IMR-90 (cell line): ENCODE results near the gene AKAP8L. TPM values are rescaled to one million over a fixed set of nuclear protein-coding genes. Genes with fewer than 3 reads are reported as not detected.

Experiments
- ATAC-seq: fragments of 200-7000 bp; cut with Tn5 transposase; 2 replicates; pipeline ENCODE4 v1.9.1; 2020; ENCODE audit warnings: low read depth, mild to moderate bottlenecking, moderate library complexity
- BruUV-seq: library from RNA; stranded (reverse); fragments of 400-500 nt; replicated peaks from 2 replicates; lab custom pipeline; 2021; lab: Mats Ljungman, UMichigan
- CTCF ChIA-PET: fragments of 300-600 bp; formaldehyde crosslinking; extraction: SDS; loops from one replicate; lab custom pipeline; 2021; ENCODE audit warnings: antibody characterized with exemption; lab: Yijun Ruan, JAX
- POLR2A ChIA-PET: fragments of 300-600 bp; sonication (Branson Sonifier 250); formaldehyde crosslinking; loops from one replicate; lab custom pipeline; 2022; ENCODE audit warnings: antibody characterized with exemption; ENCODE audit not compliant: unreplicated experiment; lab: Charles Lee
- DNase-seq: peaks from one replicate; pipeline ENCODE4 v3.0.0; 2013
- H2AFZ ChIP-seq: replicated peaks from 2 replicates; pipeline ENCODE3; 2013; ENCODE audit warnings: low read length, mild to moderate bottlenecking; ENCODE audit not compliant: poor library complexity
- H2AK5ac ChIP-seq: 2 replicates; pipeline ENCODE4 v1.6.1; 2013; ENCODE audit warnings: low read depth, low read length, inconsistent platforms
- H2AK9ac ChIP-seq: replicated peaks from 2 replicates; pipeline ENCODE3; 2013; ENCODE audit warnings: mild to moderate bottlenecking, low read depth, low read length, moderate library complexity; ENCODE audit not compliant: poor library complexity
- H2BK120ac ChIP-seq: 2 replicates; pipeline ENCODE4 v1.6.1; 2013; ENCODE audit warnings: low read depth, low read length, inconsistent platforms
- H2BK15ac ChIP-seq: 3 replicates; pipeline ENCODE4 v1.6.1; 2013; ENCODE audit warnings: low read depth, low read length, inconsistent platforms
- H2BK20ac ChIP-seq: 2 replicates; pipeline ENCODE4 v1.6.1; 2013; ENCODE audit warnings: low read depth, mild to moderate bottlenecking, inconsistent platforms, low read length, moderate library complexity
- H2BK5ac ChIP-seq: 2 replicates; pipeline ENCODE4 v1.6.1; 2013; ENCODE audit warnings: mild to moderate bottlenecking, low read depth, low read length, inconsistent platforms; ENCODE audit not compliant: poor library complexity, severe bottlenecking
- H3K14ac ChIP-seq: replicated peaks from 2 replicates; pipeline ENCODE4 v1.6.1; 2013; ENCODE audit warnings: low read depth, low read length, inconsistent platforms
- H3K18ac ChIP-seq: 2 replicates; pipeline ENCODE4 v1.6.1; 2013; ENCODE audit warnings: low read depth, low read length, control low read depth
- H3K23ac ChIP-seq: 2 replicates; pipeline ENCODE4 v1.6.1; 2013; ENCODE audit warnings: low read depth, low read length, inconsistent platforms
- H3K27ac ChIP-seq: 2 replicates; pipeline ENCODE4 v1.5.1; 2013; ENCODE audit warnings: mild to moderate bottlenecking, control low read depth, low read length; ENCODE audit not compliant: insufficient read depth
- H3K27me3 ChIP-seq: 2 replicates; pipeline ENCODE4 v1.6.1; 2013; ENCODE audit warnings: low read length; ENCODE audit not compliant: control insufficient read depth, insufficient read depth
- H3K36me3 ChIP-seq: 2 replicates; pipeline ENCODE4 v1.6.1; 2013; ENCODE audit warnings: low read length, mixed read lengths; ENCODE audit not compliant: control insufficient read depth, insufficient read depth
- H3K4ac ChIP-seq: 2 replicates; pipeline ENCODE4 v1.6.1; 2013; ENCODE audit warnings: low read depth, low read length, inconsistent platforms
- H3K4me1 ChIP-seq: 2 replicates; pipeline ENCODE4 v1.6.1; 2013; ENCODE audit warnings: low read length, mixed read lengths; ENCODE audit not compliant: control insufficient read depth, insufficient read depth
- H3K4me2 ChIP-seq: 2 replicates; pipeline ENCODE4 v1.6.1; 2013; ENCODE audit warnings: low read depth, mild to moderate bottlenecking, control low read depth, low read length, moderate library complexity
- H3K4me3 ChIP-seq: 2 replicates; pipeline ENCODE4 v1.5.1; 2013; ENCODE audit warnings: low read depth, mild to moderate bottlenecking, control low read depth, low read length, moderate library complexity; ENCODE audit not compliant: insufficient read depth
- H3K56ac ChIP-seq: 2 replicates; pipeline ENCODE4 v1.6.1; 2013; ENCODE audit warnings: low read length, inconsistent platforms; ENCODE audit not compliant: insufficient read depth; ENCODE audit errors: extremely low read depth
- H3K79me1 ChIP-seq, 2 experiments: 2 replicates each; pipeline ENCODE4 v1.6.1; 2013; ENCODE audit warnings: low read length in 2 of 2, inconsistent platforms in 1 of 2, low read depth in 1 of 2
- H3K9ac ChIP-seq: 2 replicates; pipeline ENCODE4 v1.6.1; 2013; ENCODE audit warnings: low read depth, low read length, control low read depth
- H3K9me1 ChIP-seq: 2 replicates; pipeline ENCODE4 v1.6.1; 2013; ENCODE audit warnings: low read length, inconsistent platforms; ENCODE audit not compliant: insufficient read depth
- H3K9me3 ChIP-seq: 2 replicates; pipeline ENCODE4 v1.6.1; 2013; ENCODE audit warnings: low read length; ENCODE audit not compliant: control insufficient read depth, insufficient read depth
- H4K20me1 ChIP-seq: 2 replicates; pipeline ENCODE4 v1.6.1; 2013; ENCODE audit warnings: low read length, inconsistent platforms; ENCODE audit not compliant: insufficient read depth
- H4K5ac ChIP-seq: 2 replicates; pipeline ENCODE4 v1.6.1; 2013; ENCODE audit warnings: mild to moderate bottlenecking, low read depth, low read length, control low read depth
- H4K8ac ChIP-seq, 2 experiments: 2 replicates each; pipeline ENCODE4 v1.6.1; 2013; ENCODE audit warnings: low read depth in 2 of 2, low read length in 2 of 2, control low read depth in 1 of 2, inconsistent platforms in 1 of 2
- H4K91ac ChIP-seq: 2 replicates; pipeline ENCODE4 v1.6.1; 2013; ENCODE audit warnings: low read depth, low read length, inconsistent platforms; ENCODE audit not compliant: insufficient read depth
- BHLHE40 ChIP-seq: fragments of 150-350 bp; IDR thresholded peaks from 2 replicates; pipeline ENCODE4 v1.6.1; 2016; ENCODE audit warnings: mild to moderate bottlenecking, low read depth, low read length
- CEBPB ChIP-seq: IDR thresholded peaks from 2 replicates; pipeline ENCODE4 v1.6.1; 2012; ENCODE audit warnings: low read depth, low read length, improper control_type of control experiment
- CHD1 ChIP-seq: IDR thresholded peaks from 2 replicates; pipeline ENCODE4 v1.6.1; 2012; ENCODE audit warnings: low read depth, low read length, improper control_type of control experiment
- FOS ChIP-seq: fragments of 150-350 bp; IDR thresholded peaks from 2 replicates; pipeline ENCODE4 v1.6.1; 2016; ENCODE audit warnings: low read depth, low read length
- MAFK ChIP-seq: IDR thresholded peaks from 2 replicates; pipeline ENCODE4 v1.6.1; 2012; ENCODE audit warnings: low read depth, low read length, improper control_type of control experiment
- MAZ ChIP-seq: IDR thresholded peaks from 2 replicates; pipeline ENCODE4 v1.6.1; 2012; ENCODE audit warnings: low read depth, mild to moderate bottlenecking, low read length, improper control_type of control experiment, moderate library complexity, borderline replicate concordance
- MXI1 ChIP-seq: IDR thresholded peaks from 2 replicates; pipeline ENCODE4 v1.6.1; 2012; ENCODE audit warnings: low read depth, mild to moderate bottlenecking, low read length, moderate library complexity, borderline replicate concordance
- NFE2L2 ChIP-seq: fragments of 150-350 bp; IDR thresholded peaks from 2 replicates; pipeline ENCODE4 v1.6.1; 2016; ENCODE audit warnings: low read depth, mild to moderate bottlenecking, low read length
- POLR2A ChIP-seq: IDR thresholded peaks from 2 replicates; pipeline ENCODE4 v1.6.1; 2012; ENCODE audit warnings: mild to moderate bottlenecking, low read depth, low read length
- RAD21 ChIP-seq: IDR thresholded peaks from 2 replicates; pipeline ENCODE4 v1.6.1; 2012; ENCODE audit warnings: low read length, improper control_type of control experiment
- RCOR1 ChIP-seq: IDR thresholded peaks from 2 replicates; pipeline ENCODE4 v1.6.1; 2012; ENCODE audit warnings: mild to moderate bottlenecking, low read length, improper control_type of control experiment; ENCODE audit not compliant: insufficient replicate concordance
- RFX5 ChIP-seq: IDR thresholded peaks from 2 replicates; pipeline ENCODE4 v1.8.0; 2012; ENCODE audit warnings: low read depth, mild to moderate bottlenecking, low read length, moderate library complexity
- SMC3 ChIP-seq: fragments of 150-350 bp; IDR thresholded peaks from 2 replicates; pipeline ENCODE4 v1.6.1; 2016; ENCODE audit warnings: low read depth, mild to moderate bottlenecking, antibody characterized with exemption, low read length, moderate library complexity
- WGBS, 2 experiments: methylation state at CpG; one replicate each; pipeline versions ENCODE4 v1.1.5 to v1.1.7; 2013; ENCODE audit warnings: missing lambda C conversion rate in 2 of 2; ENCODE audit not compliant: insufficient read length in 1 of 2; ENCODE audit errors: extremely low coverage in 2 of 2; 5-methylcytosine and 5-hydroxymethylcytosine counted together
- dilution Hi-C: fragments of 300-500 bp; cut with HindIII; formaldehyde crosslinking; loops from one replicate; pipeline ENCODE4 v1.14.3; 2018; ENCODE audit warnings: low sequenced_read_pairs; ENCODE audit not compliant: unreplicated experiment
- in situ Hi-C: fragments of 300-500 bp; cut with MboI; formaldehyde crosslinking; loops from 3 replicates; pipeline ENCODE4 v1.14.3; 2019; ENCODE audit warnings: low sequenced_read_pairs, inconsistent platforms, mixed read lengths
- intact Hi-C: fragments of 100-400 bp; cut with micrococcal nuclease; formaldehyde crosslinking; loops from 2 replicates; pipeline ENCODE4 v1.10.0; 2022
- polyA plus RNA-seq, 3 experiments: library from polyadenylated mRNA; depleted of rRNA; stranded (reverse); fragments of >200 nt; gene quantifications; 2 replicates each; pipeline ENCODE4 v1.2.3, GENCODE V29; 2012; ENCODE audit warnings: low replicate concordance in 1 of 3
- total RNA-seq: library from RNA; depleted of rRNA; stranded (reverse); fragments of >200 nt; gene quantifications from 2 replicates; pipeline ENCODE4 v1.2.3, GENCODE V29; 2012
- TF ChIP-seq, protein P1 (sequence below): fragments of 150-350 bp; IDR thresholded peaks from 2 replicates; pipeline ENCODE4 v1.6.1; 2017; ENCODE audit warnings: mild to moderate bottlenecking, antibody characterized with exemption, low read length, low read depth
- TF ChIP-seq, protein P2 (sequence below): conservative IDR thresholded peaks from 2 replicates; pipeline ENCODE4 v1.5.1; 2012; ENCODE audit warnings: mild to moderate bottlenecking, low read depth, low read length, improper control_type of control experiment

AKAP8L gene
- total and polyA plus RNA-seq, 2 of the 4 experiments (the other 2 are of a cell fraction) = 43.1 to 44.6 TPM

DNA sequence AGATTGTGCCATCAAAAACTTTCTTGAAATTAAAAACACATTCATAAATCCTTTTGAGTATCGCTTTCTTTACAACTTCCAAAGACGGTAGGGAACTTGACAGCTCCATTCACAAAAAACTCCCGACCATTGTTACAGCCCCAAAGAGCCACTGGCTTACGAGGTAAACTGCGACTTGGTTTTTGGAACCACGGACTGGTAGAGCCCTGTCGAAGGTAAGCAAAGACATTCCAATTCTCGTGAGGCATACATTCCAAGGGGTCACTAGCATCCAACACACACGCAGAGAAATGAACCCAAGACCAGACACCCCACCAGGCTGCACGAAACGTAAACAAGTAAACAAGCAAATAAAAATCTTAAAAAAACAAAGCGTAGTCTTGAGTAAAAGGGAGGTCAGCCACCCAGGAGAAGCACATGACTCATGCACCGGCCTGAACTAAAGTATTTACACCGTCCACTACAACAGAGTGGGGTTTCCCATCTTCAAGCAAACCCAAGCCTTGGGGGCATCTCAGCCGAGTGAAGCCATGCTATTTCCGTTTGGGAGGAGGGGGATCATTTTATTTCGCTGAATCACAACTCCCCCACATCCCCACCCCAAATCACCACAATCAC lies 87.9 kb downstream of the AKAP8L start:
- Histone ChIP-seq H2BK120ac (peak overlapping the region; percentile 43; the same call in 1 of the 2 replicates), H3K27me3 (no peaks in the 10 kb centered on the region), H3K4ac (peak overlapping the region; percentile 88), H3K4me2 (peak overlapping the region; percentile 92), H4K91ac (peak overlapping the region; percentile 76), H4K20me1 (peaks cover 56% of the 10 kb centered on the region), H2AFZ (peak overlapping the region; percentile 79), H2AK9ac (peak overlapping the region; percentile 96), H2BK20ac (no peak overlapping the region), H3K4me1 (peaks cover 16% of the 10 kb centered on the region), H3K14ac (peak overlapping the region; percentile 89), H3K27ac (peak overlapping the region; percentile 96), H3K9ac (peak overlapping the region; percentile 93), H2BK5ac (peak overlapping the region; percentile 91), H4K5ac (peak overlapping the region; percentile 1; the same call in 1 of the 2 replicates), H3K18ac (peak overlapping the region; percentile 8; the same call in 1 of the 2 replicates), H3K56ac (peak overlapping the region; percentile 65), H3K36me3 (no peaks in the 10 kb centered on the region), H3K4me3 (peak overlapping the region; percentile 80), H4K8ac (peak overlapping the region; percentile 4 to 22; a peak in 1 of 4 replicates), H3K79me1 (peaks cover 4 to 40% of the 10 kb centered on the region in 2 experiments), H2AK5ac (peak overlapping the region; percentile 86; the same call in 1 of the 2 replicates), H3K9me1 (peaks cover 22% of the 10 kb centered on the region), H3K9me3 (no peaks in the 10 kb centered on the region), H3K23ac (peak overlapping the region; percentile 21; the same call in 1 of the 2 replicates), H2BK15ac (0 out of 3 replicates have a peak overlapping the region, but pooled peaks have one; percentile 0)
- CTCF ChIA-PET = no interaction called here
- DNase-seq (peak; percentile 89), ATAC-seq (peak; percentile 52)
- POLR2A ChIA-PET = no interaction called here
- TF ChIP-seq CHD1 (no peak; the same call in 1 of the 2 replicates), FOS (peak; percentile 50; the same call in 1 of the 2 replicates), SMC3 (no peak), NFE2L2 (no peak), POLR2A (peak; percentile 33; the same call in 1 of the 2 replicates), RCOR1 (no peak), MAZ (peak; percentile 13; the same call in 1 of the 2 replicates), MAFK (no peak), CEBPB (no peak), RAD21 (peak; percentile 21), RFX5 (no peak), MXI1 (0 out of 2 replicates have a peak, but pooled peaks have one; percentile 21), BHLHE40 (peak; percentile 69; the same call in 1 of the 2 replicates)
- TF ChIP-seq, protein P1, sequence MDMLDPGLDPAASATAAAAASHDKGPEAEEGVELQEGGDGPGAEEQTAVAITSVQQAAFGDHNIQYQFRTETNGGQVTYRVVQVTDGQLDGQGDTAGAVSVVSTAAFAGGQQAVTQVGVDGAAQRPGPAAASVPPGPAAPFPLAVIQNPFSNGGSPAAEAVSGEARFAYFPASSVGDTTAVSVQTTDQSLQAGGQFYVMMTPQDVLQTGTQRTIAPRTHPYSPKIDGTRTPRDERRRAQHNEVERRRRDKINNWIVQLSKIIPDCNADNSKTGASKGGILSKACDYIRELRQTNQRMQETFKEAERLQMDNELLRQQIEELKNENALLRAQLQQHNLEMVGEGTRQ = peak; percentile 18; the same call in 1 of the 2 replicates
- TF ChIP-seq, protein P2, sequence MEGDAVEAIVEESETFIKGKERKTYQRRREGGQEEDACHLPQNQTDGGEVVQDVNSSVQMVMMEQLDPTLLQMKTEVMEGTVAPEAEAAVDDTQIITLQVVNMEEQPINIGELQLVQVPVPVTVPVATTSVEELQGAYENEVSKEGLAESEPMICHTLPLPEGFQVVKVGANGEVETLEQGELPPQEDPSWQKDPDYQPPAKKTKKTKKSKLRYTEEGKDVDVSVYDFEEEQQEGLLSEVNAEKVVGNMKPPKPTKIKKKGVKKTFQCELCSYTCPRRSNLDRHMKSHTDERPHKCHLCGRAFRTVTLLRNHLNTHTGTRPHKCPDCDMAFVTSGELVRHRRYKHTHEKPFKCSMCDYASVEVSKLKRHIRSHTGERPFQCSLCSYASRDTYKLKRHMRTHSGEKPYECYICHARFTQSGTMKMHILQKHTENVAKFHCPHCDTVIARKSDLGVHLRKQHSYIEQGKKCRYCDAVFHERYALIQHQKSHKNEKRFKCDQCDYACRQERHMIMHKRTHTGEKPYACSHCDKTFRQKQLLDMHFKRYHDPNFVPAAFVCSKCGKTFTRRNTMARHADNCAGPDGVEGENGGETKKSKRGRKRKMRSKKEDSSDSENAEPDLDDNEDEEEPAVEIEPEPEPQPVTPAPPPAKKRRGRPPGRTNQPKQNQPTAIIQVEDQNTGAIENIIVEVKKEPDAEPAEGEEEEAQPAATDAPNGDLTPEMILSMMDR = no peak
- intact Hi-C loops (loop anchor here (2.0 kb wide), 1 partner anchor 66 kb away; no protein-coding TSS in a partner anchor), in situ Hi-C loops (no loop called here), dilution Hi-C loops (no loop called here)
- no TSS peak for BruUV-seq
- WGBS, 2 experiments = 17% methylated on average over 2 of the region's 17 CpGs; no CpG with 5 or more reads in 1 of the 2 experiments
